ENCODE measurements around the gene PDE6A. TPM values are rescaled to one million over a fixed set of nuclear protein-coding genes. Genes with fewer than 3 reads are reported as not detected.
"Not testable (repeated sequence)": the region's sequence is repeated elsewhere in the genome, so short reads cannot be mapped to it uniquely, and the experiment has no call there.

PDE6A gene
- total RNA-seq, 2 experiments from 2014 or later: not detected

DNA sequence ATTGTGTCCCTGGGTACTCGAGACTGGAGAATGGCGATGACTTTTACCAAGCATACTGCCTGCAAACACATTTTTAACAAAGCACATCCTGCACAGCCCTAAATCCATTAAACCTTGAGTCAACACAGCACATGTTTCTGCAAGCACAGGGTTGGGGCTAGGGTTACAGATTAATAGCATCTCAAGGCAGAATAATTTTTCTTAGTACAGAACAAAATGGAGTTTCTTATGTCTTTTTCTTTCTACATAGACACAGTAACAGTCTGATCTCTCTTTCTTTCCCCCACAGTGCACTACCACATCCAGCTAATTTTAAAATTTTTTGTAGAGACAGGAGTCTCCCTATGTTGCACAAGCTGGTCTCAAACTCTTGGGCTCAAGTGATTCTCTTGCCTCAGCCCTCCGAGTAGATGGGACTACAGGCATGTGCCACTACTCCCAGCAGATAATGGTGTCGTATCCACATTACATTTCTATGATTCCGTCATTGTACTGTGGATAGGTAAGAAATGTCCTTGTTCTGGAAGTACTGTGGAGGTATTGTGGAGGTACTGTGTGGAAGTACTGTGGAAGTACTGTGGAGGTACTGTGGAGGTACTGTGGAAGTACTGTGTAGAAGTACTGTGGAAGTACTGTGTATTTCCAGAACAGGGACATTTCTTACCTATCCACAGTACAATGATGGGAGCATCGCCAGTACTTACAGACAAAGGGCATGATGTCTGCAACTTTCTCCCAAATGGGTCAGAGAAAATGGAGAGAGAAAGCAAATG lies 1.2 kb downstream of the PDE6A start:
- POLR2A ChIA-PET; H3K4me3 Mint-ChIP-seq; CTCF ChIA-PET; DNase-seq; H3K36me3 Mint-ChIP-seq (ENCODE audit: low read depth); H3K9me3 Mint-ChIP-seq; H3K27me3 Mint-ChIP-seq; H3K27ac Mint-ChIP-seq: not testable (repeated sequence)
- H3K4me1 Mint-ChIP-seq: peaks cover 12% of the 10 kb centered on the region

DNA sequence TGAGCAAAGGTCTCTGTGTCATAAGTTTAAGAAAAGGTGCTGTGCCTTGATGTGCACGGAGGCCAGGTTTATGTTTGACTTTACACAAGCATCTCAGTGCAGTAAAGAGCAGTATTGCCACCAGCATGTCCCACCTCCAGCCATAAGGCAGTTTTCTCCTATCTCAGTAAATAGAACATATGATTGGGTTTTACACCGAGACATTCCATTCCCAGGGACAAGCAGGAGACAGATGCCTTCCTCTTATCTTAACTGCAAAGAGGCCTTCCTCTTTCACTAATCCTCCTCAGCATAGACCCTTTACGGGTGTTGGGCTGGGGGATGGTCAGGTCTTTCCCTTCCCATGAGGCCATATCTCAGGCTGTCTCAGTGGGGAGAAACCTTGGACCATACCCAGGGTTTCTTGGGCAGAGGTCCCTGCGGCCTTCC lies 1.8 kb downstream of the PDE6A start:
- peaks cover 12% of the 10 kb centered on the region for H3K4me1 Mint-ChIP-seq
- POLR2A ChIA-PET; DNase-seq; H3K27ac Mint-ChIP-seq; H3K4me3 Mint-ChIP-seq; CTCF ChIA-PET; H3K36me3 Mint-ChIP-seq (ENCODE audit: low read depth); H3K9me3 Mint-ChIP-seq; H3K27me3 Mint-ChIP-seq: not testable (repeated sequence)

DNA sequence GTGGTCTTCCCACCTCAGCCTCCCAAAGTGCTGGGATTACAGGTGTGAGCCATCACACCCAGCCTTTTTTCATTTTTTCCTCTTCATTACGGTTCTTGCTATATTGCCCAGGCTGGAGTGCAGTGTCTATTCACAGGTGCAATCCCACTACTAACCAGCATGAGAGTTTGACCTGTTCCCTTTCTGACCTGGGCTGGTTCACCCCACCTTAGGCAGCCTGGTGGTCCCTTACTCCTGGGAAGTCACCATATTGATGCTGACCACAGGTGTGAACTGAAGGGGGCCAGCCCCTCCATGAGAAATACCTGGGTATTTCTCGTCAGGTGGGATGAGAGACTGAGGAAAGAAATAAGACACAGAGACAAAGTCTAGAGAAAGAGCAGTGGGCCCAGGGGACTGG lies 2.4 kb downstream of the PDE6A start:
- DNase-seq: no peak
- H3K27ac Mint-ChIP-seq: no peak overlapping the region
- no peaks in the 10 kb centered on the region for H3K36me3 Mint-ChIP-seq (ENCODE audit: low read depth)
- H3K27me3 Mint-ChIP-seq: peaks cover 1% of the 10 kb centered on the region
- H3K9me3 Mint-ChIP-seq: no peaks in the 10 kb centered on the region
- no peak overlapping the region for H3K4me3 Mint-ChIP-seq
- POLR2A ChIA-PET: no interaction called here
- CTCF ChIA-PET: no interaction called here
- peaks cover 12% of the 10 kb centered on the region for H3K4me1 Mint-ChIP-seq

DNA sequence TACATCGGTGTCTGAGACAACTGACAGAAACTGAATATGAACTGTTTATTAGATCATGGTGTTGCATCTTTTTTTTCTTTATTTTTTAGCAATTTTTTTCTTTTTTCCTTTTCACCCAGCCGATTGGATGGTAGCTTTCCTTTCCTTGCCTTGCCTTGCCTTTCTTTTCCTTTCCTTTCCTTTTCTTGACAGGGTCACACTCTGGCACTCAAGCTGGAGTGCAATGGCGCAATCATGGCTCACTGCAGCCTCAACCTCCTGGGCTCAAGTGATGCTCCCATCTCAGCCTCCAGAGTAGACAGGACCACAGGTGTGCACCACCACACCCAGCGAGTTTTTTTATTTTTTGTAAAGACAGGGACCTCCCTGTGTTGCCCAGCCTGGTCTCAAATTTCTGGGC lies 2.8 kb downstream of the PDE6A start:
- Mint-ChIP-seq H3K9me3 (no peaks in the 10 kb centered on the region), H3K4me3 (no peak overlapping the region), H3K27ac (no peak overlapping the region), H3K27me3 (peaks cover 4% of the 10 kb centered on the region), H3K4me1 (peaks cover 14% of the 10 kb centered on the region), H3K36me3 (ENCODE audit: low read depth) (no peaks in the 10 kb centered on the region)
- ChIA-PET CTCF (no interaction called here), POLR2A (no interaction called here)
- no peak for DNase-seq

DNA sequence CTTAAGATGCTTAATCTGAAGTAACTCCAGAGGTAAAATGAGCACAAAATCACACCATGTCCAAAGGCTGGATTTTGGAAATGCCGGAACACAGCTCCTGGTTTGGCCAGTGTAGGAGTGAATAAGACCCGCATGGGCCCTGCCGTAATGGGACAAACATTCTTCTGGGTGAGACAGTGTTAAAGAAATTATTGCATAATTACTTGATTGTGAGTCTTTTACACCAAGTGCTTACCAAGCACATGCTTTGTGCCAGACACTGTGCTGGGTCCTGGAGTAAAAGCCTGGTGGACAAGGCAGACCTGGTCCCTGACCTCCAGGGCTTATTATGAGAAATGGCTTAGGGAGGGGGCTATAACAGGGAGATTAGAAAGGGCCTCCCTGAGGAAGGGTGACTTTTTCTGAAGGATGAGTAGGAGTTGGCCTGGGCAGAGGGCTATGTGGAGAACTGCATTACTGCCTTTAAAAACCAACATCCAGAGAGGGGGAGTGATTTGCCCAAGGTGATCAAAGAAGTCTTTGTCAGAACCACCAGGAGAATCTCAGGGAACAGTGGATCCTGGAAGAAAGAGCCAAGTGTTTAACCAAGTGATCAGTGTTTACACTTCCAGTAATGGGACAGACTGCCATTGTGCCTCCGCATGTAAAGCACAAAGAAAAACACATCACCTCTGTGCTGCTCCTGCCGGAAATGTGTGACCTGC lies 3.5 kb downstream of the PDE6A start:
- Mint-ChIP-seq H3K27ac (no peak overlapping the region), H3K9me3 (no peaks in the 10 kb centered on the region), H3K27me3 (peaks cover 5% of the 10 kb centered on the region), H3K36me3 (ENCODE audit: low read depth) (no peaks in the 10 kb centered on the region), H3K4me3 (no peak overlapping the region), H3K4me1 (peaks cover 14% of the 10 kb centered on the region)
- ChIA-PET CTCF (no interaction called here), POLR2A (no interaction called here)
- DNase-seq: no peak

DNA sequence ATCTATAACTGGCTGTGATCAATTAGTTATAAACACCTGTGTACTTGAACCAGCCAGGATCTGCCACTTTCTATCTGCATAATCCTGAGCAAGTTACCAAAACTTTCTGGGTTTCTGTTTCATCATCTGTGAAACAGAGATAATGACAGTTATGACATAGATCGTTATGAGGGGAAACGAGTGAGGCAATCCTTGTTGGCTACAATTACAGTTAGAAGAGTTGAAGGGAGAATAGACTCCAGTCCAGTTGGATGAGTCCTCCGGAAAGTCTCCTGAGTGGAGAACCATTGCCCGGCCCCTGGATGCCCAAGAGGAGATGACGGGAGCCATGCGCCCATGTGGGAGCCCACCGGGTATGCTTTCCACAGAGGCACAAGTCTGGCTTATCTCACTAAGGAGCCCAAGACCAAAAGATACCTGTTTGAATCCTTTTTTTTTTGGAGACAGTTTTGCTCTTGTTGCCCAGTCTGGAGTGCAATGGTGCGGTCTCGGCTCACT lies 4.5 kb downstream of the PDE6A start:
- no peaks in the 10 kb centered on the region for H3K9me3 Mint-ChIP-seq
- ChIA-PET POLR2A (no interaction called here), CTCF (interaction anchor here (1.0 kb wide), 1 partner anchor 87 kb away, joined by 3 read pairs; no protein-coding TSS in a partner anchor)
- H3K4me3 Mint-ChIP-seq: no peak overlapping the region
- DNase-seq: no peak
- peaks cover 11% of the 10 kb centered on the region for H3K27me3 Mint-ChIP-seq
- H3K27ac Mint-ChIP-seq: no peak overlapping the region
- H3K36me3 Mint-ChIP-seq (ENCODE audit: low read depth): no peaks in the 10 kb centered on the region
- H3K4me1 Mint-ChIP-seq: peaks cover 14% of the 10 kb centered on the region

DNA sequence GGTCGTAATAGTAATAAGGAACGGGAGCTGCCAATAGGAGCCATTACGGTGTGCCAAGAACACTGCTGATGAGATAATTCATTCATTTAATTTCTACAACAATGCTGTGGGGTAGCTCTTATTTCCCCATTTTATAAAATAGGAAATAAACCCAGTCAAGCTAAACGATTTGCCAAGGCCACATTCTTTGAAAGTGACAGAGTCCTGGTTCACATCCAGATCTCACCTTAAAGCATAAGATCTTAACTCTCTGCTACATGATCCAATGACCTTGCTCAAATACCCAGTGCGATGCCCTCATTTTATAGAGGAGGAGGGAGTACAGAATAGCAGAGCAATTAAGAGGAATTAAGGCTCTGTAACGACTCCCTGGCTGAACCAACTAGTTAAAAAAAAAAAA lies 5.0 kb downstream of the PDE6A start:
- Mint-ChIP-seq H3K27ac (no peak overlapping the region), H3K9me3 (no peaks in the 10 kb centered on the region)
- CTCF ChIA-PET: interaction anchor here (1.0 kb wide), 2 partner anchors 87 to 106 kb away, joined by 3 read pairs; no protein-coding TSS in a partner anchor

DNA sequence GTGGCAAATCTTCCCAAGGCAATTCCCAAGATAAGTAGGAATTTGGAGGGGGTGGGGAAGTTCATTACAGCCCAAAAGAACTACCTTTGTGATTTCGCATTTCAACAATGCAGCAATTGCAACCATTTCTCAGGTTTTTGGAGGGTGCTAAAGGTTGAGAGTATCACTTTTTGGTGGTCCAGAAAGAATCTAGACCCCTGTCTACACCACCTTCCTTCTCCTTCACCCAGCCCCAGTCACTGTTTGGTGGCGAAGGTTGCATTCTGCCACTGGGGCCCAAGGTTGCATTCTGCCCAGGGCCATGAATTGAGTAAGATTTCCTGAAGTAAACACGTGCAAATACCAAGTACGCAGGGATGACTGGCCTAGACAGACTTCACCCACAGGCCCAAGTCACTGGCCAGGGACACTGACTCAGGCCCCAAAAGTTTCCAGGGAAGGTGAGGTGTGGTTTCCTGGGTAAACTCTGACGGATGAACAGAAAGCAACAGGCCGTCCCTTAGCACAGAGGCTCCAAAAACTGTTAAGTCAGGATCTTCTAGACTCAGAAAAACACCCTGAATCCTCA lies 5.7 kb downstream of the PDE6A start:
- POLR2A ChIA-PET: no interaction called here
- Mint-ChIP-seq H3K4me3 (no peak overlapping the region), H3K36me3 (ENCODE audit: low read depth) (no peaks in the 10 kb centered on the region), H3K27ac (no peak overlapping the region), H3K9me3 (no peaks in the 10 kb centered on the region), H3K27me3 (peaks cover 17% of the 10 kb centered on the region), H3K4me1 (peaks cover 14% of the 10 kb centered on the region)
- CTCF ChIA-PET: interaction anchor here (1.0 kb wide), 1 partner anchor 105 kb away, joined by 3 read pairs; no protein-coding TSS in a partner anchor
- no peak for DNase-seq

More for the DNA sequence above, 5.0 kb downstream of the PDE6A start:
- POLR2A ChIA-PET: no interaction called here
- Mint-ChIP-seq H3K27me3 (peaks cover 16% of the 10 kb centered on the region), H3K36me3 (ENCODE audit: low read depth) (no peaks in the 10 kb centered on the region), H3K4me1 (peaks cover 14% of the 10 kb centered on the region), H3K4me3 (no peak overlapping the region)
- DNase-seq: no peak

DNA sequence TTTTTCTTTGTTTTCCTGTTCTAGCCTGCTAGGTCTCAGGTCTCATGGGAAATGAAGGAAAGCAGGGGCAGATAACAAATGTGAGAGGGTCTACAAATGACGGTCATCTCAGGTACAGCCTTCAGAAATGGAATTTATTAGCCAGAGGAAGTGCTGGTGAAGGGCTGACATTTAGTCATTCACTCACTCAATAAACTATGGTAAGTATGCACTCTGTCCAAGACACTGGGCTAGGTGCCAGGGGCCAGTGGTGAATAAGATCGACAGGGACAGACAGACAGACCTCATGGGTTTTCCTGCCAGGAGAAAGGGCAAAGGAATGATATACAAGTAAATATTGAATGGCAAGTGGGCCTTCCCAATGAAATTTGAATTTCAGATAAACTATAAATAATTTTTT lies 6.3 kb downstream of the PDE6A start:
- H3K4me3 Mint-ChIP-seq: no peak overlapping the region
- CTCF ChIA-PET: no interaction called here
- peaks cover 16% of the 10 kb centered on the region for H3K27me3 Mint-ChIP-seq
- H3K36me3 Mint-ChIP-seq (ENCODE audit: low read depth): no peaks in the 10 kb centered on the region
- no peaks in the 10 kb centered on the region for H3K9me3 Mint-ChIP-seq
- peaks cover 14% of the 10 kb centered on the region for H3K4me1 Mint-ChIP-seq
- no peak for DNase-seq
- H3K27ac Mint-ChIP-seq: no peak overlapping the region
- POLR2A ChIA-PET: no interaction called here

DNA sequence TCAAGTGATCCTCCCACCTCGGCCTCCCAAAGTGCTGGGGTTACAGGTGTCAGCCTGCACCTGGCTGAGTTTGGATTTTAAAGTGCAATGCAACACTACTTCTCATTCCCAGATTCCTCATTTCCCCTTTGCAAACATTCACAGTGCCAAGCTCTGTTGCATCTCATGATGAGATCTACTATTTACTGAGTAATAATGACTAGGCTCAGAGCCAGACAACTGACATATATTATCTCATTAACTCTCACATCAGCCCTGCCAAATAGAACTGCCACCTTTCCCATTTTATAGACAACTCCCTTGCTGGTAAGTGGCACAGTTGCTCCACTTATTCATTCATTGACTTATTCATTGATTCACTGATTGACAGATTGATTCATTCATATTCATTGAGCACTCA lies 7.0 kb downstream of the PDE6A start:
- H3K9me3 Mint-ChIP-seq: no peaks in the 10 kb centered on the region
- peaks cover 16% of the 10 kb centered on the region for H3K27me3 Mint-ChIP-seq
- ChIA-PET CTCF (no interaction called here), POLR2A (no interaction called here)
- H3K4me1 Mint-ChIP-seq: peaks cover 14% of the 10 kb centered on the region
- no peak overlapping the region for H3K4me3 Mint-ChIP-seq
- H3K27ac Mint-ChIP-seq: no peak overlapping the region
- no peaks in the 10 kb centered on the region for H3K36me3 Mint-ChIP-seq (ENCODE audit: low read depth)
- DNase-seq: no peak

DNA sequence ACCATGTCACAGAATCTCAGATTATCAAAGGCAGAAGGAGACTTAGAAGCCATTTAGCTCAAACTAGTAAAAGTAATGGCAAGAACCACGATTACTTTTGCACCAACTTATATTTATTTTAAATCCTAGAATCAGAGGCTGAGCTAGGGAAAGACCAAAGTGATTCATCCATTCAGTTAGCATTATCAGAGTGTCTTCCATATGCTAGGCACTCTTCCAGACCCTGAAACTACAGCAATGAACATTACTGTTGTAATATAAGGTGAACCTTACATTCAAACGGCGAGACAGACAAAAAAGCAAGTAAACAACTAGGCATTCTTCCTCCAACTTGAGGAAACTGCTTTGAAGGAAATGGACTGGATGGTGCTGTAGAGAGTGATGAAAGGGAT lies 7.9 kb downstream of the PDE6A start:
- Mint-ChIP-seq H3K27ac (no peak overlapping the region), H3K4me3 (no peak overlapping the region), H3K27me3 (peaks cover 23% of the 10 kb centered on the region), H3K9me3 (no peaks in the 10 kb centered on the region), H3K36me3 (ENCODE audit: low read depth) (no peaks in the 10 kb centered on the region), H3K4me1 (peaks cover 14% of the 10 kb centered on the region)
- DNase-seq: no peak
- ChIA-PET POLR2A (no interaction called here), CTCF (interaction anchor here (1.8 kb wide), 1 partner anchor 23 kb away, joined by 4 read pairs; no protein-coding TSS in a partner anchor)

DNA sequence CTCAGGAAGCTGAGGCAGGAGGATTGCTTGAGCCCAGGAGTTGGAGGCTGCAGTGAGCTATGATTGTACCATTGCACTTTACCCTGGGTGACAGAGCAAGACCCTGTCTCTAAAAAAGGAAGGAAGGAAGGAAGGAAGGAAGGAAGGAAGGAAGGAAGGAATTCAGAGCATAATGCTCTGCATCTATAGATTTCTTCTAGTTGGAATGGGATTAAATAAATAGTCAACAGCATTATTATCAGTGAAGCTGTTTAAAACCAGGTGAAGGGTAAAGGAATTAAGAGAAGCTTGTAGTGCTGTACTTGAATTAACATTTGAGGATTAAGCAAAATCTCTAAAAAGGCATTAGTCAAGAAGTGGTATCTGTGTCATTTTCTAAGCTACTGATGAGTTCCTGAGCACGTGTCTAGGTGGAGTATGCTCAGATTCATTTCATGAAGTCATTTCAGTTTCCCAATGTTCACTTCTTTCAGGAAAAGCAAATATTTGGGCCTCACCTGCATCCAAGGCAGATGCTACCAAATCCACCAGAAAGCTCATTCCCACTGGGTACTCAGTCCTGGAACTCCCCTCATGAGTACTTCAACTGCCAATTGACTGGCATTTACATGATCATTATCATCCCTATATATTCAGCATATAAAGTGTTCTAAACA lies 8.4 kb downstream of the PDE6A start:
- Mint-ChIP-seq H3K27me3 (peaks cover 26% of the 10 kb centered on the region), H3K27ac (no peak overlapping the region), H3K9me3 (no peaks in the 10 kb centered on the region), H3K36me3 (ENCODE audit: low read depth) (no peaks in the 10 kb centered on the region), H3K4me3 (no peak overlapping the region), H3K4me1 (peaks cover 14% of the 10 kb centered on the region)
- DNase-seq: no peak
- ChIA-PET POLR2A (interaction anchor here (1.3 kb wide), 1 partner anchor 24 kb away, joined by 4 read pairs; no protein-coding TSS in a partner anchor), CTCF (interaction anchor here (1.1 to 1.8 kb wide), 3 partner anchors 16 to 269 kb away, joined by 3 to 4 read pairs (median 3); no protein-coding TSS in a partner anchor)

DNA sequence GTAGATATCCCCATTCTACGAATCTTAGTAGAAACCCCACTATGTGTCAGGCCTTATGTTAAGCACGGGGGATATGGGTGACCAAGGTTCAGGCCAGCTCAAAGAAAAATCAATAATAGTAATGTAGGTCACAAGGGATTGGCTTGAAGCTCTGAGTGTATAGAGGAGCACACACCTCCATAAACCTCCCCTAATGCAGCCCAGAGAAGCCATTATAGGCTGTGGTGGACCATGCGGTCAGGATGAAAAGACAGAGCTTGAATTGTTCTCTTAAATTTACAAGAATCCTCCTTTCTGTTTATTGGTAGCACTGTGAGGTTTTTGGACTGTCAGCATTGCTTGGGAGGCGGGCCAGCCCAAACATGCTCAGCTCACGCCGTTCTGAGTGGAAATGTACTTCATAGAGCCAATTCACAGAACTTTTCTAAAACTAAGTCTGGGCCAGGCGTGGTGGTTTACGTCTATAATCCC lies 9.1 kb downstream of the PDE6A start:
- no peak overlapping the region for H3K4me3 Mint-ChIP-seq
- peaks cover 17% of the 10 kb centered on the region for H3K4me1 Mint-ChIP-seq
- peaks cover 31% of the 10 kb centered on the region for H3K27me3 Mint-ChIP-seq
- no peak for DNase-seq
- ChIA-PET POLR2A (interaction anchor here (1.3 kb wide), 1 partner anchor 25 kb away, joined by 4 read pairs; no protein-coding TSS in a partner anchor), CTCF (interaction anchor here (1.1 to 1.8 kb wide), 3 partner anchors 17 to 268 kb away, joined by 3 to 4 read pairs (median 3); no protein-coding TSS in a partner anchor)
- H3K36me3 Mint-ChIP-seq (ENCODE audit: low read depth): no peaks in the 10 kb centered on the region
- H3K27ac Mint-ChIP-seq: no peak overlapping the region
- H3K9me3 Mint-ChIP-seq: no peaks in the 10 kb centered on the region

Data from activated CD4-positive, alpha-beta memory T cell treated with anti-CD3 and anti-CD28 coated beads, Interleukin-2, amount 10 ng/mL, durations not matched to agents 7 days and 5 days (primary cell).